ENCODE results near the gene GPNMB. TPM values are rescaled to one million over a fixed set of nuclear protein-coding genes. Genes with fewer than 3 reads are reported as not detected.

GPNMB gene
- total and polyA plus RNA-seq, 2 of the 4 experiments (the other 2 are of a cell fraction) = under 0.01 to 0.14 TPM

- peak overlapping the region; percentile 74; the same call in 1 of the 2 replicates for H3K18ac ChIP-seq (ENCODE audit: low read depth, low read length)
- in situ Hi-C loops (cut with MboI; ENCODE audit: low sequenced_read_pairs) = no loop called here
- peaks cover 7% of the 10 kb centered on the region; the same call in 1 of the 2 replicates for H4K20me1 ChIP-seq (ENCODE audit: insufficient read depth, low read length)
- ChIA-PET CTCF (interaction anchor here (1.4 kb wide), 1 partner anchor 20 kb away, joined by 4 read pairs; no protein-coding TSS in a partner anchor), POLR2A (ENCODE audit: unreplicated experiment) (no interaction called here)
- H2AK5ac ChIP-seq (ENCODE audit: low read depth, low read length) = peak overlapping the region; percentile 80; the same call in 1 of the 2 replicates
- H3K4me1 ChIP-seq (ENCODE audit: control insufficient read depth, insufficient read depth, low read length) = peaks cover 5% of the 10 kb centered on the region
- H3K36me3 ChIP-seq (ENCODE audit: control insufficient read depth, insufficient read depth, low read length) = no peaks in the 10 kb centered on the region
- H3K56ac ChIP-seq (ENCODE audit: extremely low read depth, insufficient read depth, low read length) = peak overlapping the region; percentile 81
- no peak for TF ChIP-seq RAD21 (IDR thresholded peaks at IDR 0.05; ENCODE audit: low read length)
- TF ChIP-seq CHD1 (IDR thresholded peaks at IDR 0.05; ENCODE audit: low read depth, low read length) = no peak
- no peak for TF ChIP-seq SMC3 (IDR thresholded peaks at IDR 0.05; ENCODE audit: low read depth, low read length)
- no peak for TF ChIP-seq POLR2A (IDR thresholded peaks at IDR 0.05; ENCODE audit: low read depth, low read length)
- no peak for TF ChIP-seq CEBPB (IDR thresholded peaks at IDR 0.05; ENCODE audit: low read depth, low read length)
- TF ChIP-seq NFE2L2 (IDR thresholded peaks at IDR 0.05; ENCODE audit: low read depth, low read length) = no peak
- no peak for TF ChIP-seq MAZ (IDR thresholded peaks at IDR 0.05; ENCODE audit: borderline replicate concordance, low read depth, low read length)
- no peak for TF ChIP-seq MXI1 (IDR thresholded peaks at IDR 0.05; ENCODE audit: borderline replicate concordance, low read depth, low read length)
- no peak for TF ChIP-seq MAFK (IDR thresholded peaks at IDR 0.05; ENCODE audit: low read depth, low read length)
- TF ChIP-seq RCOR1 (IDR thresholded peaks at IDR 0.05; ENCODE audit: insufficient replicate concordance, low read length) = no peak
- TF ChIP-seq BHLHE40 (IDR thresholded peaks at IDR 0.05; ENCODE audit: low read depth, low read length) = no peak
- no peak for TF ChIP-seq CTCF (conservative IDR thresholded peaks at IDR 0.05; ENCODE audit: low read depth, low read length)
- no peak for TF ChIP-seq ELK1 (IDR thresholded peaks at IDR 0.05; ENCODE audit: borderline replicate concordance, low read depth, low read length)
- H2AK9ac ChIP-seq (replicated peaks; ENCODE audit: low read depth, low read length, poor library complexity) = peak overlapping the region; percentile 75
- peak overlapping the region; percentile 98 for H4K5ac ChIP-seq (ENCODE audit: low read depth, low read length)
- H3K9ac ChIP-seq (ENCODE audit: low read depth, low read length) = no peak overlapping the region; the same call in 1 of the 2 replicates
- H4K8ac ChIP-seq (ENCODE audit: low read depth in 2 of 2, low read length in 2 of 2) = peak overlapping the region; percentile 96 to 100
- H4K91ac ChIP-seq (ENCODE audit: insufficient read depth, low read depth, low read length) = peak overlapping the region; percentile 81
- peak overlapping the region; percentile 76 for H2BK5ac ChIP-seq (ENCODE audit: low read depth, low read length, poor library complexity, severe bottlenecking)
- peak overlapping the region; percentile 84; the same call in 2 of the 3 replicates for H2BK15ac ChIP-seq (ENCODE audit: low read depth, low read length)
- no peak overlapping the region for H3K4me3 ChIP-seq (ENCODE audit: insufficient read depth, low read depth, low read length)
- dilution Hi-C loops (cut with HindIII; ENCODE audit: low sequenced_read_pairs, unreplicated experiment) = no loop called here
- peak overlapping the region; percentile 83 for H3K4ac ChIP-seq (ENCODE audit: low read depth, low read length)
- H3K9me1 ChIP-seq (ENCODE audit: insufficient read depth, low read length) = peaks cover 13% of the 10 kb centered on the region
- no TSS peak for BruUV-seq (replicated peaks)
- peak overlapping the region; percentile 86 for H3K23ac ChIP-seq (ENCODE audit: low read depth, low read length)
- DNase-seq (peak; percentile 72), ATAC-seq (ENCODE audit: low read depth) (peak; percentile 30)
- H3K9me3 ChIP-seq (ENCODE audit: control insufficient read depth, insufficient read depth, low read length) = no peaks in the 10 kb centered on the region
- peak overlapping the region; percentile 77; the same call in 1 of the 2 replicates for H3K27ac ChIP-seq (ENCODE audit: insufficient read depth, low read length)
- no peaks in the 10 kb centered on the region for H3K27me3 ChIP-seq (ENCODE audit: control insufficient read depth, insufficient read depth, low read length)
- H2BK20ac ChIP-seq (ENCODE audit: low read depth, low read length) = peak overlapping the region; percentile 92
- peak overlapping the region; percentile 88 for H2BK120ac ChIP-seq (ENCODE audit: low read depth, low read length)
- peak overlapping the region; percentile 79; the same call in 1 of the 2 replicates for H3K4me2 ChIP-seq (ENCODE audit: low read depth, low read length)
- H3K14ac ChIP-seq (replicated peaks; ENCODE audit: low read depth, low read length) = peak overlapping the region; percentile 90
- H3K79me1 ChIP-seq (ENCODE audit: low read depth in 1 of 2, low read length in 2 of 2) = peaks cover 8 to 28% of the 10 kb centered on the region in 2 experiments; a peak in 3 of 4 replicates
- WGBS, 2 experiments (ENCODE audit: extremely low coverage in 2 of 2, insufficient read length in 1 of 2) = 17% methylated on average over 1 of the region's 11 CpGs; no CpG with 5 or more reads in 1 of the 2 experiments
- intact Hi-C loops (cut with micrococcal nuclease) = no loop called here
- peak overlapping the region; percentile 69 for H2AFZ ChIP-seq (replicated peaks; ENCODE audit: low read length, poor library complexity)
Observed at GRCh38 chr7:23298141-23298881, 51.7 kb downstream of the GPNMB start.
